GM18870 (cell line): ENCODE data around the gene ATF7IP2.
"Not testable (repeated sequence)": the region's sequence is repeated elsewhere in the genome, so short reads cannot be mapped to it uniquely, and the experiment has no call there.

Experiments
- ATAC-seq: cut with Tn5 transposase; IDR thresholded peaks from one replicate; pipeline ENCODE4 v1.9.1; 2021; ENCODE audit warnings: moderate library complexity; ENCODE audit not compliant: unreplicated experiment

Gene ATF7IP2

GRCh38 chr16:10385725-10386516 is at the start of gene ATF7IP2:
Gene ATF7IP2 (plus strand): TSS chr16:10386061. CDS start chr16:10430621, 44,560 bp downstream.
- ATAC-seq = peak; percentile 72

GRCh38 chr16:10338426-10338825 is 47.4 kb upstream of the ATF7IP2 start:
- ATAC-seq = no peak

- no peak for ATAC-seq
Measured at GRCh38 chr16:10339777-10340732, 45.8 kb upstream of the ATF7IP2 start.

GRCh38 chr16:10343124-10343760 is 42.6 kb upstream of the ATF7IP2 start:
- no peak for ATAC-seq

- not testable (repeated sequence) for ATAC-seq
Measured at GRCh38 chr16:10344699-10345098, 41.2 kb upstream of the ATF7IP2 start.

GRCh38 chr16:10345629-10346028 is 40.2 kb upstream of the ATF7IP2 start:
- no peak for ATAC-seq

GRCh38 chr16:10349851-10350250 is 36.0 kb upstream of the ATF7IP2 start:
- ATAC-seq = no peak

GRCh38 chr16:10352262-10352661 is 33.6 kb upstream of the ATF7IP2 start:
- no peak for ATAC-seq

GRCh38 chr16:10355589-10355988 is 30.3 kb upstream of the ATF7IP2 start:
- no peak for ATAC-seq

- no peak for ATAC-seq
Measured at GRCh38 chr16:10356870-10357842, 28.7 kb upstream of the ATF7IP2 start.

GRCh38 chr16:10361747-10362076 is 24.1 kb upstream of the ATF7IP2 start:
- not testable (repeated sequence) for ATAC-seq

GRCh38 chr16:10362077-10362863 is 23.6 kb upstream of the ATF7IP2 start:
- ATAC-seq = no peak

GRCh38 chr16:10362864-10363197 is 23.0 kb upstream of the ATF7IP2 start:
- ATAC-seq = not testable (repeated sequence)

- not testable (repeated sequence) for ATAC-seq
Measured at GRCh38 chr16:10366619-10367018, 19.2 kb upstream of the ATF7IP2 start.

- no peak for ATAC-seq
Measured at GRCh38 chr16:10367616-10368188, 18.2 kb upstream of the ATF7IP2 start.

GRCh38 chr16:10368969-10369551 is 16.8 kb upstream of the ATF7IP2 start:
- ATAC-seq = no peak

GRCh38 chr16:10370096-10370726 is 15.7 kb upstream of the ATF7IP2 start:
- ATAC-seq = peak; percentile 83

GRCh38 chr16:10371592-10371991 is 14.3 kb upstream of the ATF7IP2 start:
- no peak for ATAC-seq
